GM13976 (cell line): ENCODE data around the gene FRMD4A.

Source experiments
- DNase-seq: peaks from one replicate; pipeline ENCODE4 v3.0.0; 2012; ENCODE audit warnings: low spot score
- CTCF ChIP-seq: IDR thresholded peaks from 2 replicates; pipeline ENCODE4 v1.5.1; 2012; ENCODE audit warnings: borderline replicate concordance, mild to moderate bottlenecking; ENCODE audit not compliant: insufficient read depth; ENCODE audit errors: extremely low read depth, missing control alignments, control extremely low read depth
- in situ Hi-C: fragments of 300-500 bp; cut with MboI; formaldehyde crosslinking; loops from one replicate; pipeline ENCODE4 v1.12.0; 2022; ENCODE audit warnings: low sequenced_read_pairs, mixed read lengths, inconsistent platforms; ENCODE audit not compliant: unreplicated experiment

Gene FRMD4A

DNA sequence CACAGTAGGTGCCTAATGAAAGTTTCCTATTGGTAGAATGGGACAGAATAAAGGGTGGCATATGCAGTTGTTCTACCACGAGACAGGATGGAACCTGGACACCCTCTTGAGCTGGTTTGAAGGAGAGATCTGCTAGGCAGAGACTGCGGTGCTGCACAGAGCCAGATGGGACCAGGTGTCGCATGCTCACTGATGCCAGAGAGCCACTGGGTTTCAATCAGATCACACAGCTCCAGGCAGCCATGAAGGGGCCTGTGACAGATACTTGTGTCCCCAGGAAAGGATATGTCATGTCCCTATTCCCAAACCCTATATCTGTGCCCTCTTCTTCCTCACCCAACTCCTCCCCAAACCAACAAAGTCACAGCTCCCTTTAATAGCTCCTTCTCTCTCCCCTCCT lies 508.2 kb downstream of the FRMD4A start:
- TF ChIP-seq CTCF = no peak
- in situ Hi-C loops = no loop called here
- no peak for DNase-seq

- in situ Hi-C loops = no loop called here
- DNase-seq = no peak
- no peak for TF ChIP-seq CTCF
Observed at GRCh38 chr10:13820964-13821337, 509.8 kb downstream of the FRMD4A start.

- TF ChIP-seq CTCF = no peak
- in situ Hi-C loops = no loop called here
- DNase-seq = no peak
Observed at GRCh38 chr10:13820119-13820963, 510.4 kb downstream of the FRMD4A start.

- in situ Hi-C loops = no loop called here
- DNase-seq = no peak
- TF ChIP-seq CTCF = no peak
Observed at GRCh38 chr10:13816195-13816925, 514.4 kb downstream of the FRMD4A start.

- no peak for DNase-seq
- TF ChIP-seq CTCF = no peak
- in situ Hi-C loops = no loop called here
Observed at GRCh38 chr10:13815756-13816155, 515.0 kb downstream of the FRMD4A start.

DNA sequence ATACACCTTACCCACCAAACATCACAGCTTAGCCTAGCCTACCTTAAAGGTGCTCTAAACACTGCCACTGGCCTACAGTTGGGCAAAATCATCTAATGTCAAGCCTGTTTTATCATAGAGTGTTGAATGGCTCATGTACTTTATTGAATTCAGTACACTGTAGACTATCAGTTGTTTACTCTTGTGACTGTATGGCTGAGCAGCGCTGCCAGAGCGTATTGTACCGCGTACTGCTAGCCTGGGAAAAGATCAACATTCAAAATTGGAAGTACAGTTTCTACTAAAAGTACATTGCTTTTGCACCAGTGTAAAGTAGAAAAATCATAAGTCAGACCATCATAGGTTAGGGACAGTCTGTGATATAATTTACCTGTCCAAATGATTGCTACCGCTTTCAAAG lies 517.2 kb downstream of the FRMD4A start:
- DNase-seq = no peak
- TF ChIP-seq CTCF = no peak
- in situ Hi-C loops = no loop called here
